GM21528 (cell line): ENCODE measurements around the gene XAGE1A.
"Not testable (repeated sequence)": the region's sequence is repeated elsewhere in the genome, so short reads cannot be mapped to it uniquely, and the experiment has no call there.

Experiments
- ATAC-seq: cut with Tn5 transposase; IDR thresholded peaks from one replicate; pipeline ENCODE4 v1.9.1; 2021; ENCODE audit warnings: mild to moderate bottlenecking, moderate library complexity; ENCODE audit not compliant: unreplicated experiment, low FRiP score

The XAGE1A gene

DNA sequence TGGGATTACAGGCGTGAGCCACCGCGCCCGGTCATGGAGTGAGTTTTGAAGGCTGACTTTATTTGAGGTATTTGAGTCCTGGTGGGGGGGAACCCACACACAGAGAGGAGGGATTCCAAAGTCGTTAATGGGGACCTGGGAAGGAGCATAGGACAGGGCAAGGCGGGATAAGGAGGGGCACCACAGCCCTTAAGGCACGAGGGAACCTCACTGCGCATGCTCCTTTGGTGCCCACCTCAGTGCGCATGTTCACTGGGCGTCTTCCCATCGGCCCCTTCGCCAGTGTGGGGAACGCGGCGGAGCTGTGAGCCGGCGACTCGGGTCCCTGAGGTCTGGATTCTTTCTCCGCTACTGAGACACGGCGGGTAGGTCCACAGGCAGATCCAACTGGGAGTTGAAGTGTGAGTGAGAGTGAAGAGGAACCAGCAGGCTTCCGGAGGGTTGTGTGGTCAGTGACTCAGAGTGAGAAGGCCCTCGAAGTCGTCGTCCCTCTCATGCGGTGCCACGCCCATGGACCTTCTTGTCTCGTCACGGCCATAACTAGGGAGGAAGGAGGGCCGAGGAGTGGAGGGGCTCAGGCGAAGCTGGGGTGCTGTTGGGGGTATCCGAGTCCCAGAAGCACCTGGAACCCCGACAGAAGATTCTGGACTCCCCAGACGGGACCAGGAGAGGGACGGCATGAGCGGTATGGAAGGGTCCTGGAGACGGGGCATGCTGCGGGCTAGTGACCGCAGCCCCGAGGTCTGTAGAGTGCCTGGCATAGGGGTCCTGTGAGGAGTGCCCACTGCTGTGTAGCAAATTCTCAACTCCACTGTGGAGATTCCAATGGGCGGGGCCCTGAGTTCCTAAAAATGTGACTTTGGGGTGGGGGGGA, at the start of gene XAGE1A:
Gene XAGE1A, plus strand, starts transcription at position 264 of the 874 bp plus-strand sequence. CDS start 1,554 bp downstream, outside the sequence.
- not testable (repeated sequence) for ATAC-seq

DNA sequence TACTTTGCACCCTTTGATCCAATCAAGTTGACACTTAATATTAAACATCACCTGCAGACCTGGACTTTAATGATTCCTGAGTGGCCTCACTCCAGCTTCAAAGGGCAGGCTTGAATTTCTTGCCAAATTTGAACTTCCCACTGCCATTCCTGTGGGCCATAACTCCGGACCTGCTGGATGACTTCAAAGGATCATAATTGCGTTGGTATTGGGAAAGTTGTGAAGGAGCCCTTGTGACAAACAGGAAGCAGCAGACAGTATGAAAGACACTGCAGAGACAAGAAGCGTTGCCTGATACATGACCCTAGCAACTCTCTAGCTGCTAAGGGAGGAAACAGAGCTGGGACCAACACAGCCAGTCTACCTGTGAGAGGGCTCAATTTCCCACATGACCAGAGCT, 43.6 kb upstream of the XAGE1A start:
- ATAC-seq, result not testable (repeated sequence)

DNA sequence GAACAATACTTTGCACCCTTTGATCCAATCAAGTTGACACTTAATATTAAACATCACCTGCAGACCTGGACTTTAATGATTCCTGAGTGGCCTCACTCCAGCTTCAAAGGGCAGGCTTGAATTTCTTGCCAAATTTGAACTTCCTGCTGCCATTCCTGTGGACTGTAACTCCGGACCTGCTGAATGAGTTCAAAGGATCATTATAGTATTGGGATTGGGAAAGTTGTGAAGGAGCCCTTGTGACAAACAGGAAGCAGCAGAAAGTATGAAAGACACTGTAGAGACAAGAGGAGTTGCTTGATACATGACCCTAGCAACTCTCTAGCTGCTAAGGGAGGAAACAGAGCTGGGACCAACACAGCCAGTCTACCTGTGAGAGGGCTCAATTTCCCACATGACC, 24.3 kb upstream of the XAGE1A start:
- ATAC-seq, result not testable (repeated sequence)

DNA sequence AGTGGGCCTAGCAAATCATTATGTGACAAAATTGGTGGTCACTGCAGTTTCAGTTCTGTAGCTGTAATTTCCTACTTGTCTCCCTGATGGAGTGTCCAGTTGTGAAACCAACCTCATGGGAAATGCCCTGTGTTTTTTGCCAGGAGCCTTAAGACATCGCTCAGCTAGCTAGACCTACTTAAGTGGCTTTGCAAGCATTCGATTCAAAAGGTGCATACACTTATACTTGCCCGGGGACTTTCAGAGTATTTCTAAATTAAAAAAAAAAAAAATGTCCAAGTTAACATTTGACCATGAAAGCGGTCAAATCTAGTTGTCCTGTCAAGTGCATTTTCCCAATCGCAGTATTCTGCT, 788 bp downstream of the XAGE1A start:
- not testable (repeated sequence) for ATAC-seq

DNA sequence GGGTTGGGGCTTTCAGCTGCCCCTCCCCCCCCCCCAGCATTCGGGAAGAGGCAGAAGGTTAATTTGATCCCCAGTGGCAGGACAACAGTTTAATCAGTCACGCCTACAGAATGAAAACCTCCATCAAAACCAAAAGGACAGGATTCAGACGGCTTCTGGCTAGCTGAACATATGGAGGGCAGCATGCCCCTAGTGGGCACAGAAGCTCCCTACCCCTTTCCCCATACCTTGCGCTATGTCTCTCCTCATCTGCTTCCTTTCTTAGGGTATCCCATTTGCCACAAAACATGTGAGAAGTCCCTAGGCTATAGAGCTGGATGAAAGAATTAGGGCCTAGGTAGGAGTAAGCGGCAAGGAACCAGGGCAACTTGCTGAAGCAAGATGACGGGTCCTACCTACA, 5.8 kb downstream of the XAGE1A start:
- ATAC-seq, result not testable (repeated sequence)

- ATAC-seq, result no peak
These were observed 8.9 kb downstream of the XAGE1A start for GRCh38 chrX:52504551-52504950.

DNA sequence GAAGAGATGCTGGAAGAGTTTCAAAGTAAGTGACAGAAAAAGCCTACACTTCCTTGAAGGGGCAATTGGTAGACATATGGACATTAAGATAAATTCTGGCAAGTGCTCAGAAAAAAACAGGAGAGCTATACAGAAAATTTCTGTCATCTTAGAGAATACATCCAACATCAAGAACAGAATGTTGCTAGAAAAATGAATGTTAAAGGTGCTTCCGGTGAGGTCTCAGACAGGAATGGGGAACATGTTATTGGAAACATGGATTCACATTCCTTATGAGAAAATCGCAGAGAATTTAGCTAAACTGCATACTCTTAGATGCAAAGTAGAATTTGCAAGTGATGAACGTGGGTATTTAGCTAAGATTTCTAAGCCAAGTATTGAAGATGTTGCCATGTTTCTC, 11.7 kb downstream of the XAGE1A start:
- ATAC-seq, result no peak

DNA sequence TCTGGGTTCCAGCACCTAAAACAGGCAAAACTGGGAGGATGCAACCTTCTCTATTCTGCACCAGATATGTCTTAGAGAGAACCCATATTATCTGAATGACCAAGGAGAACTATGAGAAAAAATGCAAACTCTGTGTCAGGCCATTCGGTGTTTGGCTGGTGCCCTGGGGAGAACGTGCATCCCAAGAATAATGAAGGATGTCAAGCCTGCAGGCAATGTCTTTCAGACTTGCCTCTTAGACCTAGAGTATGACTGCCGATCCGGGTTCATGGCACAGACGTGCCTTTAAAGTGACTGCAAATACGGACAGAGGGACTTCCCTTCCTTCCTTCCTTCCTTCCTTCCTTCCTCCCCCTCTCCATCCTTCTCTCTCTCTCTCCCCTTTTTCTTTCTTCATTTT, 14.3 kb downstream of the XAGE1A start:
- no peak for ATAC-seq

GRCh38 chrX:52511126-52511525, 15.5 kb downstream of the XAGE1A start:
- not testable (repeated sequence) for ATAC-seq

DNA sequence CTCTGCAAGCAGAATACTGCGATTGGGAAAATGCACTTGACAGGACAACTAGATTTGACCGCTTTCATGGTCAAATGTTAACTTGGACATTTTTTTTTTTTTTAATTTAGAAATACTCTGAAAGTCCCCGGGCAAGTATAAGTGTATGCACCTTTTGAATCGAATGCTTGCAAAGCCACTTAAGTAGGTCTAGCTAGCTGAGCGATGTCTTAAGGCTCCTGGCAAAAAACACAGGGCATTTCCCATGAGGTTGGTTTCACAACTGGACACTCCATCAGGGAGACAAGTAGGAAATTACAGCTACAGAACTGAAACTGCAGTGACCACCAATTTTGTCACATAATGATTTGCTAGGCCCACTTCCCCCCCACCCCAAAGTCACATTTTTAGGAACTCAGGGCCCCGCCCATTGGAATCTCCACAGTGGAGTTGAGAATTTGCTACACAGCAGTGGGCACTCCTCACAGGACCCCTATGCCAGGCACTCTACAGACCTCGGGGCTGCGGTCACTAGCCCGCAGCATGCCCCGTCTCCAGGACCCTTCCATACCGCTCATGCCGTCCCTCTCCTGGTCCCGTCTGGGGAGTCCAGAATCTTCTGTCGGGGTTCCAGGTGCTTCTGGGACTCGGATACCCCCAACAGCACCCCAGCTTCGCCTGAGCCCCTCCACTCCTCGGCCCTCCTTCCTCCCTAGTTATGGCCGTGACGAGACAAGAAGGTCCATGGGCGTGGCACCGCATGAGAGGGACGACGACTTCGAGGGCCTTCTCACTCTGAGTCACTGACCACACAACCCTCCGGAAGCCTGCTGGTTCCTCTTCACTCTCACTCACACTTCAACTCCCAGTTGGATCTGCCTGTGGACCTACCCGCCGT, 20.7 kb downstream of the XAGE1A start:
- not testable (repeated sequence) for ATAC-seq

DNA sequence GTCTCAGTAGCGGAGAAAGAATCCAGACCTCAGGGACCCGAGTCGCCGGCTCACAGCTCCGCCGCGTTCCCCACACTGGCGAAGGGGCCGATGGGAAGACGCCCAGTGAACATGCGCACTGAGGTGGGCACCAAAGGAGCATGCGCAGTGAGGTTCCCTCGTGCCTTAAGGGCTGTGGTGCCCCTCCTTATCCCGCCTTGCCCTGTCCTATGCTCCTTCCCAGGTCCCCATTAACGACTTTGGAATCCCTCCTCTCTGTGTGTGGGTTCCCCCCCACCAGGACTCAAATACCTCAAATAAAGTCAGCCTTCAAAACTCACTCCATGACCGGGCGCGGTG, 21.3 kb downstream of the XAGE1A start, which contains the start of gene XAGE1B:
Gene XAGE1B, minus strand, starts transcription at position 77 of the 339 bp plus-strand sequence. CDS start 1,536 bp downstream, outside the sequence.
- ATAC-seq, result not testable (repeated sequence)

DNA sequence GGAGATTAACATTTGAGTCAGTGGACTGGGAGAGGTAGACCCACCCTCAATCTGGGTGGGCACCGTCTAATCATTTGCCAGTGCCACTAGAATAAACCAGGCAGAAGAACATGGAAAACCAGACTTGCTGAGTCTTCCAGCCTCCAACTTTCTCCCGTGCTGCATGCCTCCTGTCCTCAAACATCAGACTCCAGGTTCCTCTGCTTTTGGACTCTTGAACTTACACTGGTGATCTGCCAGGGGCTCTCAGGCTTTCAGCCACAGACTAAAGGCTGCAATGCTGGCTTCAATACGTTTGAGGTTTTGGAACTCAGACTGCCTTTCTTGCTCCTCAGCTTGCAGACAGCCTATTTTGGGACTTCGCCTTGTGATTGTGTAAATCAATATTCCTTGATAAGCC, 45.4 kb downstream of the XAGE1A start:
- not testable (repeated sequence) for ATAC-seq

GRCh38 chrX:52542311-52542710, 46.7 kb downstream of the XAGE1A start:
- no peak for ATAC-seq

DNA sequence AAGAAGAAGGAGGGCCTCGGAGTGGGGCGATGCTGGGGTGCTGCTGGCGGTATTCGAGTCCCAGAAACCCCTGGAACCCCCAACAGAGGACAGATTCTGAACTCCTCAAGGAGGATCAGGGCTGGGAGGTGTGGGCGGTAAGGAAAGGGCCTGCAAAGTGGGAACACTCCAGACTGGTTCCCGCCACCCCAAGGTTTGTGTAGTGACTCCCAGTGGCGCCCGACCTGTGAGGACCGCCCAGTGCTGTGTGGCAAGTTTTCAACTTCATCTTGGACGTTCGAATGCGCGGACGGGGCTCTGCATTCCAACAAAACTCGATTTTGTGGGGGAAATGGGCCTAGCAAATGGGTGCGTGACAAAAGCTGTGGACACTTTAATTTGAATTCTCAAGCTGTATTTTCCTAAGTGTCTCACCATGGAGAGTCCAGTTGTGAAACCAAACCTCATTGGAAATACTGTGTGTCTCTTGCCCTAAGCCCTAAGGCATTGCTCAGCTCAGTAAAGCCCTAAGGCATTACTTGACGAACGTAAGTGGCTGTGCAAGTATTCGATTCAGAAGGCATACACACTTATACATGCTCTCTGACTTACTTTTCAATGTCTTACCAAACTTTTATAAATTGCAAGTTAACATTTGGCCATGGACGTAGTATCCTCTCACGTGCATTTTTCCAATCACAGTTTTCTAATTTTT, 48.7 kb downstream of the XAGE1A start:
- ATAC-seq, result no peak

GRCh38 chrX:52548769-52549168, 53.2 kb downstream of the XAGE1A start:
- ATAC-seq, result not testable (repeated sequence)
